HepG2 (cell line): ENCODE results near the gene SCGB3A1.

Source experiments
- BRCA1 ChIP-seq: sonication (generic); formaldehyde crosslinking; IDR thresholded peaks from 2 replicates; pipeline ENCODE4 v1.4.0; 2020; ENCODE audit warnings: missing genetic modification reagents
- CTCF ChIP-seq: sonication (generic); formaldehyde crosslinking; IDR thresholded peaks from 2 replicates; pipeline ENCODE4 v1.5.0; 2020; ENCODE audit warnings: mild to moderate bottlenecking, missing genetic modification reagents, moderate library complexity
- MAX ChIP-seq: IDR thresholded peaks from 2 replicates; pipeline ENCODE4 v1.6.1; 2012; ENCODE audit warnings: inconsistent platforms
- MIER3 ChIP-seq: IDR thresholded peaks from 2 replicates; pipeline ENCODE4 v1.6.1; 2016; ENCODE audit warnings: missing compliant biosample characterization, borderline replicate concordance
- MNT ChIP-seq: fragments of 450-650 bp; IDR thresholded peaks from 2 replicates; pipeline ENCODE4 v1.6.1; 2016
- RARA ChIP-seq: IDR thresholded peaks from 2 replicates; pipeline ENCODE4 v1.6.1; 2016; ENCODE audit warnings: missing genetic modification reagents, missing compliant biosample characterization
- RBM22 ChIP-seq: fragments of 200-400 bp; formaldehyde crosslinking; optimal IDR thresholded peaks from 2 replicates; pipeline ENCODE3; 2017; ENCODE audit warnings: mild to moderate bottlenecking, low read length, moderate library complexity

- TF ChIP-seq RBM22 (no peak), CTCF (no peak), RARA (CRISPR knock-in tag) (no peak), MNT (no peak), MIER3 (CRISPR knock-in tag) (no peak), MAX (no peak), BRCA1 (CRISPR knock-in tag) (no peak)
Observed at GRCh38 chr5:180619563-180619915, 28.2 kb upstream of the SCGB3A1 start.
